HG02970 (cell line): ENCODE measurements around the gene S100G.
"Not testable (repeated sequence)": the region's sequence is repeated elsewhere in the genome, so short reads cannot be mapped to it uniquely, and the experiment has no call there.

Source experiments
- ATAC-seq: cut with Tn5 transposase; IDR thresholded peaks from one replicate; pipeline ENCODE4 v1.9.1; 2021; ENCODE audit warnings: mild to moderate bottlenecking, moderate library complexity, moderate number of reproducible peaks; ENCODE audit not compliant: unreplicated experiment, low FRiP score

Gene S100G, protein sequence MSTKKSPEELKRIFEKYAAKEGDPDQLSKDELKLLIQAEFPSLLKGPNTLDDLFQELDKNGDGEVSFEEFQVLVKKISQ

DNA sequence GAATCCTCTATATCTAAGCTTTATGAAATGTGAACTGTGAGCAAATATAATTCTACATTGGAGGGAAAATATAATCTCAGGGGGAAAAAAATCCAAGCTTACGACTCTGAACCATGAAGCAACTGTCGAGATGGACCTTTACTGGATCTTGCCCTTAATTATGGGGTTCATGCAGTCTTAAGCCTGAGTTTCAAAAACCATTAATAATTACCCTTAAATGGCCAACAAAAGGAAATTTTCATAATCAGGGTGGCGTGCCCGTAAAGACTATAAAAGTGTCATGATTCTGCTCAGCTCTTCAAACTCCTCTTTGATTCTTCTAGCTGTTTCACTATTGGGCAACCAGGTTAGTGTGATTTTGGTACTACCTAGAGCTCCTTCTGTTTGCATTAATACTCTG lies at the start of gene S100G:
Gene S100G (plus strand): TSS at position 301 of the 400 bp plus-strand sequence. CDS start 849 bp downstream, outside the sequence.
- ATAC-seq = no peak

GRCh38 chrX:16601885-16602284 lies 48.1 kb upstream of the S100G start:
- no peak for ATAC-seq

- ATAC-seq = not testable (repeated sequence)
These were observed 46.7 kb upstream of the S100G start for GRCh38 chrX:16603235-16603634.

DNA sequence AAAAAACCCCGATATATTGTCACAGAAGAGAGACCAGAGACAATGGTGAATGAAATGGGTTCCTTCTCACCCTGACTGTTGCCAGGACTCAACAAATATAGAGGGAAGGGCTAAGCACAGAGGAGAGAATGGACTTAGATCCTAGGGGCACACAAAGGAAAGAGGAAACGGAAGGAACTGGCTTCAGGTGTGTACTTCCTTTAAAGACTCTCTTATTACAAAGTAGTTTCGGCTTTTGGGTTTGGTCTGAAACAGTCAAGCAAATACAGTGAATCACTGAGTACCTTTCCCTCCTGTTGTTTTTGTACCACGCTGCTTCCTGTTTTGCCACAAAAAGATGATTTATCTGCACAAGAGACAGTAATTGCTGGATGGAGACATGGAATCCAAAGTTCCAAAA lies 46.1 kb upstream of the S100G start:
- ATAC-seq = no peak

GRCh38 chrX:16604337-16604736 lies 45.6 kb upstream of the S100G start:
- ATAC-seq = no peak

DNA sequence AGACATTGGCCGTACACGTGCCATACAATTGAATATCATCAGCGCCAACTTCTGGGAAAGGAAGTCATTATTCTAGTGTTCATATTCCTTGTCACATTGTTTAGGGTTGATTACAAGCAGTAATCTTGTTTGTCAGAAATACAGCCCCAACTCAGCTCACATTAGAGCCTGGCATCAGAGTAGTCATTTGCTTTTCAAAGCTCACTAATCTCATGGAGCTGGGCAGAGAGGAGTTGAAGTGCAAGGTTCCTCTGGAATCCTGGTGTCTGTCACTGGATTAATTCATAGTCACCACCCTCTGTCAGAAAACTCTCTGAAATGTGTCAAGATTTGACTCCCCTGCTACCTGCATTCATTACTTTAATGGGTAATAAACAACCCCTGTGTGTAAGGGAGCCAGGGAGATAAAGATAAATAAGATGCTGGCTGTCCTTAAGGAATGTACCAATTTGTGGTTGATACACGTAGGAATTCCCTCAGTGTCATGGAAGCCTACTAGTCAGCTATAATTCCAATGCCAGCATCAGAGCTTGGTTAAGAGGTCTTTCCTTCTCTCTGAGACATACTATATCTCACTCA lies 43.7 kb upstream of the S100G start:
- ATAC-seq = no peak

- ATAC-seq = no peak
These were observed 39.8 kb upstream of the S100G start for GRCh38 chrX:16610121-16610621.

DNA sequence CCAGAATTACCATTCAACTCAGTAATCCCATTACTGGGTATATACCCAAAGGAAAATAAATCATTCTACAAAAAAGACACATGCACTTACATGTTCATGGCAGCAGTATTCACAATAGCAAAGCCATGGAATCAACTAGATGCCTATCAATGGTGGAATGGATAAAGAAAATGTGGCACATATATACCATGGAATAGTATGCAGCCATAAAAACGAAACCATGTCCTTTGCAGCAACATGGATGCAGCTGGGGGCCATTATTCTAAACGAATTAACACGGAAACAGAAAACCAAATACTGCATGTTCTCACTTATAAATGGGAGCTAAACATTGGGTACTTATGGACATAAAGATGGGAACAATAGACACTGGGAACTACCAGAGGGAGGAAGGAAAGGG lies 39.3 kb upstream of the S100G start:
- not testable (repeated sequence) for ATAC-seq

GRCh38 chrX:16612257-16612897 lies 37.6 kb upstream of the S100G start:
- ATAC-seq = no peak

- no peak for ATAC-seq
These were observed 32.6 kb upstream of the S100G start for GRCh38 chrX:16617382-16617781.

DNA sequence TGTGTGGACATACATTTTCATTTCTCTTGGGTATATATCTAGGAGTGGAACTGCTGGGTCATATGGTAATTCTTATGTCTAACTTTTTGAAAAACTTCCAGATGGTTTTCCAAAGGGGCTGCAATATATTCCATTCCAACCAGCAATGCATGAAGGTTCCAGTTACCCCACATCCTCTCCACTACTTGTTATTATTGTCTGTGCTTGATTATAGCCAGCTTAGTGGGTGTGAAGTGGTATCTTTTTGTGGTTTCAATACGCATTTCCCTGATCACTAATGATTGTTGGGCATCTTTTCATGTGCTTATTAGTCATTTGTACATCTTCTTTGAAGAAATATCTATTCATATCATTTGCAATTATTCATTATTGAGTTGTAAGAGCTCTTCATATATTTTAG lies 31.5 kb upstream of the S100G start:
- no peak for ATAC-seq

- no peak for ATAC-seq
These were observed 30.9 kb upstream of the S100G start for GRCh38 chrX:16619024-16619423.

DNA sequence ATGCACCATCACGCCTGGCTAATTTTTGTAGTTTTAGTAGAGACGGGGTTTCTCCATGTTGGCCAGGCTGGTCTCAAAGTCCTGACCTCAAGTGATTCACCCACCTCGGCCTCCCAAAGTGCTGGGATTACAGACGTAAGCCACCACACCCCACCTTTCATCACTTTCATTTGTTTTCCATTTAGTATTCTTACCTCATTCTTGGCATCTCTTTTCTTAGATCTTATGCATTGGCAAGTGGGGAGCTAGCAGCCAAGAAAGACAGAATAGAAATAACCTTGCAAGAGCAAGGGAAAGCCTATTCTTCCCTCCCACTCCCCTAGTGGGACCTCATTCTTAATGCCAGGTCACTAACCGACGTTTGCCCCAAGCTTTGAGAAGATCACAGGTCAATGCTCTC lies 21.4 kb upstream of the S100G start:
- ATAC-seq = not testable (repeated sequence)

GRCh38 chrX:16628946-16629595 lies 20.9 kb upstream of the S100G start:
- no peak for ATAC-seq

GRCh38 chrX:16629909-16630308 lies 20.0 kb upstream of the S100G start:
- no peak for ATAC-seq

DNA sequence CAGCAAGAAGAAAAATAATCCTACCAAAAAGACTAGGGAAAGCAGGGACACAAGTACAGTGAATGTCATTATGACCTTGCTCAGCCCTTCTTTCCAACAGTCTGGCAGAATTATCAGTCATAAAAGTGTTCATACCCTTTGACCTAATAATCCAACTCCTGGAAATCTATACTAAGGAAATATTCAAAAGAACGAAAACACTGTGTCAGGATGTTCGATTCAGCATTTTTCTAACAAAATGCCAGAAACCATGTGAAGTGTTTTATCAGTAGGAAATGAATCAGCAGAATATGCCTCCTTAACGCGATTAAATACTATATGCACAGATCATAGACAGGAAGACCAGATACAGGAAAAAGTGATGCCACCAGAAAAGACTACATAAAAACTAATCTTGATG lies 16.2 kb upstream of the S100G start:
- no peak for ATAC-seq

- ATAC-seq = no peak
These were observed 14.9 kb upstream of the S100G start for GRCh38 chrX:16635040-16635439.

- ATAC-seq = no peak
These were observed 14.4 kb upstream of the S100G start for GRCh38 chrX:16635596-16635995.

GRCh38 chrX:16638533-16638932 lies 11.4 kb upstream of the S100G start:
- no peak for ATAC-seq

- ATAC-seq = no peak
These were observed 10.0 kb upstream of the S100G start for GRCh38 chrX:16639966-16640365.

- no peak for ATAC-seq
These were observed 9.1 kb upstream of the S100G start for GRCh38 chrX:16640823-16641222.

DNA sequence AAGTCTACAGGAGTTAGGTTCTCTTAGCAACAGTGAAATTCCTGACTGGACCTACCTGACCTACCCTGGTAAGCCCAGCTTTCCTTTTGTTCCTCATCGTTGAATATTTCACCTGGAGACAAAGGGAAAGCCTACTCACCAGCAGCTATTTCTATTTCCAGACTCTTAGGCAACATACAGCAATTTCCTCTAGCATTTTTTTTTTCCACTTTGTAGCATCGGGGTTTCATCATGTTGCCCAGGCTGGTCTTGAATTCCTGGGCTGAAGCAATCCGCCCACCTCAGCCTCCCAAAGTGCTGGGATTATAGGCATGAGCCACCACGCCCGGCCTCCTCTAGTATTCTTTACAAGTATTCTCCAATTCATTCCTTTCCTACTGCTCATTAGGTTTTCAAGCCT lies 6.8 kb upstream of the S100G start:
- ATAC-seq = no peak
